Liver (tissue), 9 donors: Measurements from ENCODE around the gene SNCA. TPM values are rescaled to one million over a fixed set of nuclear protein-coding genes. Genes with fewer than 3 reads are reported as not detected.

Source experiments
- DNase-seq: peaks from one replicate; pipeline ENCODE4 v3.0.0-alpha.2; 2017; ENCODE audit warnings: low spot score
- H3K27ac ChIP-seq, 2 donors: one replicate each; pipeline ENCODE4 v1.7.0; 2013; ENCODE audit warnings: inconsistent platforms in 2 of 2, low read length in 2 of 2, control low read depth in 1 of 2, low read depth in 1 of 2, mild to moderate bottlenecking in 1 of 2
- H3K27me3 ChIP-seq, 4 donors: one replicate each; pipeline versions ENCODE4 v1.6.1 to v1.7.0; 2013; ENCODE audit warnings: low read length in 3 of 4, inconsistent platforms in 1 of 4, mild to moderate bottlenecking in 1 of 4, moderate library complexity in 1 of 4; ENCODE audit not compliant: control insufficient read depth in 4 of 4, insufficient read depth in 4 of 4
- H3K36me3 ChIP-seq, 4 donors: one replicate each; pipeline versions ENCODE4 v1.6.1 to v1.7.0; 2013; ENCODE audit warnings: low read length in 3 of 4, mild to moderate bottlenecking in 3 of 4, low read depth in 1 of 4, moderate library complexity in 1 of 4; ENCODE audit not compliant: control insufficient read depth in 4 of 4, insufficient read depth in 3 of 4
- H3K4me1 ChIP-seq, 4 donors: one replicate each; pipeline versions ENCODE4 v1.6.1 to v1.7.0; 2013; ENCODE audit warnings: low read length in 3 of 4, mild to moderate bottlenecking in 3 of 4, moderate library complexity in 1 of 4; ENCODE audit not compliant: control insufficient read depth in 4 of 4, insufficient read depth in 4 of 4
- H3K4me3 ChIP-seq, 3 donors: one replicate each; pipeline versions ENCODE4 v1.6.1 to v1.7.0; 2013; ENCODE audit warnings: low read length in 3 of 3, control low read depth in 1 of 3, low read depth in 1 of 3, mild to moderate bottlenecking in 1 of 3
- H3K9ac ChIP-seq, 2 donors: one replicate each; pipeline ENCODE4 v1.7.0; 2013; ENCODE audit warnings: low read length in 2 of 2, mild to moderate bottlenecking in 2 of 2, moderate library complexity in 2 of 2, control low read depth in 1 of 2, low read depth in 1 of 2
- H3K9me3 ChIP-seq, 4 donors: one replicate each; pipeline versions ENCODE4 v1.6.1 to v1.7.0; 2013; ENCODE audit warnings: low read length in 3 of 4; ENCODE audit not compliant: control insufficient read depth in 4 of 4
- EGR1 ChIP-seq, 2 donors: IDR thresholded peaks; 2 replicates each; pipeline ENCODE4 v1.6.1; 2016 to 2018; ENCODE audit warnings: antibody characterized with exemption in 2 of 2, low read depth in 2 of 2
- FOXA1 ChIP-seq: IDR thresholded peaks from 2 replicates; pipeline ENCODE4 v1.6.1; 2016; ENCODE audit warnings: antibody characterized with exemption
- FOXA2 ChIP-seq: IDR thresholded peaks from 2 replicates; pipeline ENCODE4 v1.6.1; 2016; ENCODE audit warnings: antibody characterized with exemption
- GABPA ChIP-seq, 2 donors: IDR thresholded peaks in 1 of 2; conservative IDR thresholded peaks in 1 of 2; 2 replicates each; pipeline ENCODE4 v1.6.1; 2016; ENCODE audit warnings: antibody characterized with exemption in 2 of 2, mild to moderate bottlenecking in 1 of 2, moderate library complexity in 1 of 2
- HNF4A ChIP-seq, 2 donors: conservative IDR thresholded peaks; 2 replicates each; pipeline ENCODE4 v1.6.1; 2016; ENCODE audit warnings: antibody characterized with exemption in 2 of 2, mild to moderate bottlenecking in 2 of 2
- HNF4G ChIP-seq: IDR thresholded peaks from 2 replicates; pipeline ENCODE4 v1.6.1; 2016; ENCODE audit warnings: antibody characterized with exemption
- JUND ChIP-seq, 2 donors: IDR thresholded peaks; 2 replicates each; pipeline ENCODE4 v1.6.1; 2016; ENCODE audit warnings: antibody characterized with exemption in 2 of 2
- NR2F2 ChIP-seq: IDR thresholded peaks from 2 replicates; pipeline ENCODE4 v1.6.1; 2016; ENCODE audit warnings: antibody characterized with exemption
- RAD21 ChIP-seq, 2 donors: IDR thresholded peaks; 2 replicates each; pipeline ENCODE4 v1.6.1; 2016; ENCODE audit warnings: antibody characterized with exemption in 2 of 2, mild to moderate bottlenecking in 2 of 2
- RXRA ChIP-seq, 2 donors: IDR thresholded peaks; 2 replicates each; pipeline ENCODE4 v1.6.1; 2017 to 2018; ENCODE audit warnings: antibody characterized with exemption in 2 of 2, mild to moderate bottlenecking in 1 of 2
- SP1 ChIP-seq: IDR thresholded peaks from 2 replicates; pipeline ENCODE4 v1.6.1; 2018; ENCODE audit warnings: antibody characterized with exemption, mild to moderate bottlenecking
- TAF1 ChIP-seq: conservative IDR thresholded peaks from 2 replicates; pipeline ENCODE4 v1.6.1; 2016; ENCODE audit warnings: antibody characterized with exemption, mild to moderate bottlenecking
- YY1 ChIP-seq: IDR thresholded peaks from 2 replicates; pipeline ENCODE4 v1.6.1; 2016; ENCODE audit warnings: antibody characterized with exemption, mild to moderate bottlenecking
- WGBS: extraction: QIAGEN DNeasy Blood & Tissue Kit; methylation state at CpG from one replicate; pipeline ENCODE4 v1.1.7; 2013; 5-methylcytosine and 5-hydroxymethylcytosine counted together
- polyA plus RNA-seq, 2 donors: library from polyadenylated mRNA; stranded (reverse) in 1 of 2; unstranded in 1 of 2; fragments of 200-250 nt in 1 of 2; fragments of >200 nt in 1 of 2; fragmentation: Nextera tagmentation in 1 of 2; extraction: Ambion mirVana in 1 of 2; gene quantifications; one replicate each; pipeline versions ENCODE4 v1.2.1 to v1.2.3, GENCODE V29; 2013 to 2015
- total RNA-seq, 2 donors: library from RNA; depleted of rRNA; stranded (reverse); fragments of >200 nt; gene quantifications; one replicate each; pipeline ENCODE4 v1.2.3, GENCODE V29; 2014
- TF ChIP-seq, protein P1 (sequence below): IDR thresholded peaks from 2 replicates; pipeline ENCODE4 v1.6.1; 2016; ENCODE audit warnings: antibody characterized with exemption
- TF ChIP-seq, protein P2 (sequence below): IDR thresholded peaks from 2 replicates; pipeline ENCODE4 v1.6.1; 2016; ENCODE audit warnings: antibody characterized with exemption
- TF ChIP-seq, protein P3 (sequence below): IDR thresholded peaks from 2 replicates; pipeline ENCODE4 v1.6.1; 2016; ENCODE audit warnings: antibody characterized with exemption
- TF ChIP-seq, protein P4 (sequence below): IDR thresholded peaks from 2 replicates; pipeline ENCODE4 v1.6.1; 2016; ENCODE audit warnings: antibody characterized with exemption, mild to moderate bottlenecking
- TF ChIP-seq, protein P5 (sequence below): fragments of 150-350 bp; IDR thresholded peaks from 2 replicates; pipeline ENCODE4 v1.5.1; 2017; ENCODE audit warnings: improper control_type of control experiment, low read depth, low read length; ENCODE audit not compliant: missing input control
- donor health status: healthy.
- donor health status: healthy.
- donor health status: healthy.
- donor health status: healthy.
- donor health status: healthy.

Gene SNCA
- total and polyA plus RNA-seq, 4 donors = 0.44 to 292 (median 0.70) TPM

DNA sequence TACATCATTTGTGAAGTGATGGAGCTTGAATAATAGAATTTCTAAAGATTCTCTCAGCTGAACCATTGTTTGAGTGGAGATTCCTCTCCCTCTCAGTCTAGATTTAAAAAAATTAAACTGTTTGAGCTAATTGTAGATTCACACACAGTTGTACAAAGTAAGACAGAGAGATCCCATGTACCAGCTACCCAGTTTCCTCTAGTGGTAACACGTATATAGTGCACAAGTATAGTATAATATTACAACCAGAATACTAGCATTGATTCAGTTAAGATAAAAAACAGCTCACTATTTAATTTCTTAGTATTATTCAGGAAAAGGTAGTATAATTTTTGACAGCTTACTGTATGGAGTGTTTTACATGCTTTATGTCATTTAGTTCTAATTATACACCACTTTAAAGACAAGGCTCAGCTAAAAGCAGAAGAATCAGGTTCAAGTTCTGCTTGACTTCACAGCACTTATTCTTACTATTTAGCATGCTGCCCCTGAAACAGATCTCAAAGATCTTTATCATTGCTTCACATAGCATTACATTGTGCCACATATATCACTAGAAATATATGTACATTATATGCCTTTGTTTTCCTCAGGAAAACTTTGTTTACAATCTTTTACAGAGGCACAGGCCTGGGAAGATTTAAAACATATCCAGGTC is 136.1 kb downstream of the SNCA start:
- no peak overlapping the region for H3K4me3 ChIP-seq
- H3K27me3 ChIP-seq = no peaks in the 10 kb centered on the region
- TF ChIP-seq FOXA2 (no peak), RAD21 (IDR thresholded peaks at IDR 0.05) (no peak), HNF4G (no peak), JUND (IDR thresholded peaks at IDR 0.05) (no peak), FOXA1 (no peak), YY1 (no peak), TAF1 (no peak), RXRA (IDR thresholded peaks at IDR 0.05) (no peak), EGR1 (IDR thresholded peaks at IDR 0.05; ENCODE audit: low read depth in 2 of 2) (no peak), NR2F2 (no peak), HNF4A (conservative IDR thresholded peaks at IDR 0.05) (no peak), SP1 (no peak), GABPA (IDR thresholded peaks at IDR 0.05 in 1 of 2, conservative IDR thresholded peaks at IDR 0.05 in 1 of 2) (no peak)
- TF ChIP-seq, protein P1, sequence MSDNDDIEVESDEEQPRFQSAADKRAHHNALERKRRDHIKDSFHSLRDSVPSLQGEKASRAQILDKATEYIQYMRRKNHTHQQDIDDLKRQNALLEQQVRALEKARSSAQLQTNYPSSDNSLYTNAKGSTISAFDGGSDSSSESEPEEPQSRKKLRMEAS = no peak
- TF ChIP-seq, protein P2, sequence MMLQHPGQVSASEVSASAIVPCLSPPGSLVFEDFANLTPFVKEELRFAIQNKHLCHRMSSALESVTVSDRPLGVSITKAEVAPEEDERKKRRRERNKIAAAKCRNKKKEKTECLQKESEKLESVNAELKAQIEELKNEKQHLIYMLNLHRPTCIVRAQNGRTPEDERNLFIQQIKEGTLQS = no peak
- TF ChIP-seq, protein P3, sequence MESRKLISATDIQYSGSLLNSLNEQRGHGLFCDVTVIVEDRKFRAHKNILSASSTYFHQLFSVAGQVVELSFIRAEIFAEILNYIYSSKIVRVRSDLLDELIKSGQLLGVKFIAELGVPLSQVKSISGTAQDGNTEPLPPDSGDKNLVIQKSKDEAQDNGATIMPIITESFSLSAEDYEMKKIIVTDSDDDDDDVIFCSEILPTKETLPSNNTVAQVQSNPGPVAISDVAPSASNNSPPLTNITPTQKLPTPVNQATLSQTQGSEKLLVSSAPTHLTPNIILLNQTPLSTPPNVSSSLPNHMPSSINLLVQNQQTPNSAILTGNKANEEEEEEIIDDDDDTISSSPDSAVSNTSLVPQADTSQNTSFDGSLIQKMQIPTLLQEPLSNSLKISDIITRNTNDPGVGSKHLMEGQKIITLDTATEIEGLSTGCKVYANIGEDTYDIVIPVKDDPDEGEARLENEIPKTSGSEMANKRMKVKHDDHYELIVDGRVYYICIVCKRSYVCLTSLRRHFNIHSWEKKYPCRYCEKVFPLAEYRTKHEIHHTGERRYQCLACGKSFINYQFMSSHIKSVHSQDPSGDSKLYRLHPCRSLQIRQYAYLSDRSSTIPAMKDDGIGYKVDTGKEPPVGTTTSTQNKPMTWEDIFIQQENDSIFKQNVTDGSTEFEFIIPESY = no peak
- TF ChIP-seq, protein P4, sequence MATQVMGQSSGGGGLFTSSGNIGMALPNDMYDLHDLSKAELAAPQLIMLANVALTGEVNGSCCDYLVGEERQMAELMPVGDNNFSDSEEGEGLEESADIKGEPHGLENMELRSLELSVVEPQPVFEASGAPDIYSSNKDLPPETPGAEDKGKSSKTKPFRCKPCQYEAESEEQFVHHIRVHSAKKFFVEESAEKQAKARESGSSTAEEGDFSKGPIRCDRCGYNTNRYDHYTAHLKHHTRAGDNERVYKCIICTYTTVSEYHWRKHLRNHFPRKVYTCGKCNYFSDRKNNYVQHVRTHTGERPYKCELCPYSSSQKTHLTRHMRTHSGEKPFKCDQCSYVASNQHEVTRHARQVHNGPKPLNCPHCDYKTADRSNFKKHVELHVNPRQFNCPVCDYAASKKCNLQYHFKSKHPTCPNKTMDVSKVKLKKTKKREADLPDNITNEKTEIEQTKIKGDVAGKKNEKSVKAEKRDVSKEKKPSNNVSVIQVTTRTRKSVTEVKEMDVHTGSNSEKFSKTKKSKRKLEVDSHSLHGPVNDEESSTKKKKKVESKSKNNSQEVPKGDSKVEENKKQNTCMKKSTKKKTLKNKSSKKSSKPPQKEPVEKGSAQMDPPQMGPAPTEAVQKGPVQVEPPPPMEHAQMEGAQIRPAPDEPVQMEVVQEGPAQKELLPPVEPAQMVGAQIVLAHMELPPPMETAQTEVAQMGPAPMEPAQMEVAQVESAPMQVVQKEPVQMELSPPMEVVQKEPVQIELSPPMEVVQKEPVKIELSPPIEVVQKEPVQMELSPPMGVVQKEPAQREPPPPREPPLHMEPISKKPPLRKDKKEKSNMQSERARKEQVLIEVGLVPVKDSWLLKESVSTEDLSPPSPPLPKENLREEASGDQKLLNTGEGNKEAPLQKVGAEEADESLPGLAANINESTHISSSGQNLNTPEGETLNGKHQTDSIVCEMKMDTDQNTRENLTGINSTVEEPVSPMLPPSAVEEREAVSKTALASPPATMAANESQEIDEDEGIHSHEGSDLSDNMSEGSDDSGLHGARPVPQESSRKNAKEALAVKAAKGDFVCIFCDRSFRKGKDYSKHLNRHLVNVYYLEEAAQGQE = no peak
- TF ChIP-seq, protein P5, sequence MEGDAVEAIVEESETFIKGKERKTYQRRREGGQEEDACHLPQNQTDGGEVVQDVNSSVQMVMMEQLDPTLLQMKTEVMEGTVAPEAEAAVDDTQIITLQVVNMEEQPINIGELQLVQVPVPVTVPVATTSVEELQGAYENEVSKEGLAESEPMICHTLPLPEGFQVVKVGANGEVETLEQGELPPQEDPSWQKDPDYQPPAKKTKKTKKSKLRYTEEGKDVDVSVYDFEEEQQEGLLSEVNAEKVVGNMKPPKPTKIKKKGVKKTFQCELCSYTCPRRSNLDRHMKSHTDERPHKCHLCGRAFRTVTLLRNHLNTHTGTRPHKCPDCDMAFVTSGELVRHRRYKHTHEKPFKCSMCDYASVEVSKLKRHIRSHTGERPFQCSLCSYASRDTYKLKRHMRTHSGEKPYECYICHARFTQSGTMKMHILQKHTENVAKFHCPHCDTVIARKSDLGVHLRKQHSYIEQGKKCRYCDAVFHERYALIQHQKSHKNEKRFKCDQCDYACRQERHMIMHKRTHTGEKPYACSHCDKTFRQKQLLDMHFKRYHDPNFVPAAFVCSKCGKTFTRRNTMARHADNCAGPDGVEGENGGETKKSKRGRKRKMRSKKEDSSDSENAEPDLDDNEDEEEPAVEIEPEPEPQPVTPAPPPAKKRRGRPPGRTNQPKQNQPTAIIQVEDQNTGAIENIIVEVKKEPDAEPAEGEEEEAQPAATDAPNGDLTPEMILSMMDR = no peak
- DNase-seq = no peak
- H3K4me1 ChIP-seq = no peaks in the 10 kb centered on the region
- WGBS = 57% methylated on average over 1 of the region's 1 CpG
- H3K36me3 ChIP-seq = no peaks in the 10 kb centered on the region
- no peak overlapping the region for H3K27ac ChIP-seq
- no peak overlapping the region for H3K9ac ChIP-seq
- no peaks in the 10 kb centered on the region for H3K9me3 ChIP-seq
